Cardiac muscle cell (in vitro differentiated cells and primary cell): Measurements from ENCODE around the gene MAPKAPK2. TPM values are rescaled to one million over a fixed set of nuclear protein-coding genes. Genes with fewer than 3 reads are reported as not detected.

Source experiments
- DNase-seq, 2 donors: peaks; one replicate each; pipeline versions ENCODE4 v3.0.0 to v3.0.0-alpha.2; 2010 to 2017; ENCODE audit warnings: low read depth in 1 of 2, low spot score in 1 of 2
- H3K27ac ChIP-seq: fragments of 200-600 bp; sonication (generic); 2 replicates; pipeline ENCODE4 v1.5.1; 2016
- H3K27me3 ChIP-seq: fragments of 200-600 bp; sonication (generic); 2 replicates; pipeline ENCODE4 v1.6.0; 2016; ENCODE audit warnings: control low read depth
- H3K36me3 ChIP-seq: fragments of 200-600 bp; sonication (generic); 2 replicates; pipeline ENCODE4 v1.5.1; 2016; ENCODE audit warnings: control low read depth
- H3K4me1 ChIP-seq: fragments of 200-600 bp; sonication (generic); 2 replicates; pipeline ENCODE4 v1.8.1; 2017; ENCODE audit warnings: low read depth, mild to moderate bottlenecking, mixed run types
- H3K4me3 ChIP-seq: fragments of 200-600 bp; sonication (generic); 2 replicates; pipeline ENCODE4 v1.5.1; 2016; ENCODE audit warnings: mild to moderate bottlenecking
- H3K9me3 ChIP-seq: fragments of 200-600 bp; sonication (generic); 2 replicates; pipeline ENCODE4 v1.5.1; 2017; ENCODE audit warnings: low read depth, mild to moderate bottlenecking, control low read depth
- polyA plus RNA-seq: library from polyadenylated mRNA; unstranded; fragments of >200 nt; fragmentation: Nextera tagmentation; extraction: Ambion mirVana; gene quantifications from 2 replicates; pipeline ENCODE4 v1.2.1, GENCODE V29; 2016
- total RNA-seq: library from RNA; depleted of rRNA; stranded (reverse); fragments of >200 nt; gene quantifications from 2 replicates; pipeline ENCODE4 v1.2.3, GENCODE V29; 2016
- TF ChIP-seq, protein P1 (sequence below): IDR thresholded peaks from 2 replicates; pipeline ENCODE4 v1.5.1; 2012; ENCODE audit warnings: low read depth, mild to moderate bottlenecking, low read length

MAPKAPK2 gene
- total and polyA plus RNA-seq, 2 experiments from 2014 or later: 31.4 to 117 TPM

DNA sequence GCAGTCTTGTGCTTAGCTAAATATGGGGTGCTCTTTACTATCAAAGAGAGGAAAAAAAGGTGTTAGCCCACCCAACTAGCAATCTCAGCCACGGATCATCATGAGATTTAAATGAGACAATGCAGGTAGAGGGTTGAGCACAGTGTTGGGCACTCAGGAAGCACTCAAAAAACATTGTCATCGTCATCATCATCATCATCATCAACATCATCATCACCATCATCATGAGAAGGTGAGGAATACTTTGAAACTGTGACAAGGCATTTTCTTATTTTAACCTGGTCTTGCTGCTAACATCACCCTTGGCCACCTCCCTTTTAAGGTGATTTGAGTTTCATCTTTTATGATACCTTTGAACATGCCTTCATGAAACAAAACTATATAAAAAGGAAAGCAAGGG is 3.3 kb upstream of the MAPKAPK2 start:
- Histone ChIP-seq H3K27ac (no peak overlapping the region), H3K36me3 (no peaks in the 10 kb centered on the region), H3K9me3 (no peaks in the 10 kb centered on the region), H3K4me1 (no peaks in the 10 kb centered on the region), H3K4me3 (no peak overlapping the region), H3K27me3 (no peaks in the 10 kb centered on the region)
- TF ChIP-seq, protein P1, sequence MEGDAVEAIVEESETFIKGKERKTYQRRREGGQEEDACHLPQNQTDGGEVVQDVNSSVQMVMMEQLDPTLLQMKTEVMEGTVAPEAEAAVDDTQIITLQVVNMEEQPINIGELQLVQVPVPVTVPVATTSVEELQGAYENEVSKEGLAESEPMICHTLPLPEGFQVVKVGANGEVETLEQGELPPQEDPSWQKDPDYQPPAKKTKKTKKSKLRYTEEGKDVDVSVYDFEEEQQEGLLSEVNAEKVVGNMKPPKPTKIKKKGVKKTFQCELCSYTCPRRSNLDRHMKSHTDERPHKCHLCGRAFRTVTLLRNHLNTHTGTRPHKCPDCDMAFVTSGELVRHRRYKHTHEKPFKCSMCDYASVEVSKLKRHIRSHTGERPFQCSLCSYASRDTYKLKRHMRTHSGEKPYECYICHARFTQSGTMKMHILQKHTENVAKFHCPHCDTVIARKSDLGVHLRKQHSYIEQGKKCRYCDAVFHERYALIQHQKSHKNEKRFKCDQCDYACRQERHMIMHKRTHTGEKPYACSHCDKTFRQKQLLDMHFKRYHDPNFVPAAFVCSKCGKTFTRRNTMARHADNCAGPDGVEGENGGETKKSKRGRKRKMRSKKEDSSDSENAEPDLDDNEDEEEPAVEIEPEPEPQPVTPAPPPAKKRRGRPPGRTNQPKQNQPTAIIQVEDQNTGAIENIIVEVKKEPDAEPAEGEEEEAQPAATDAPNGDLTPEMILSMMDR: no peak
- no peak for DNase-seq

DNA sequence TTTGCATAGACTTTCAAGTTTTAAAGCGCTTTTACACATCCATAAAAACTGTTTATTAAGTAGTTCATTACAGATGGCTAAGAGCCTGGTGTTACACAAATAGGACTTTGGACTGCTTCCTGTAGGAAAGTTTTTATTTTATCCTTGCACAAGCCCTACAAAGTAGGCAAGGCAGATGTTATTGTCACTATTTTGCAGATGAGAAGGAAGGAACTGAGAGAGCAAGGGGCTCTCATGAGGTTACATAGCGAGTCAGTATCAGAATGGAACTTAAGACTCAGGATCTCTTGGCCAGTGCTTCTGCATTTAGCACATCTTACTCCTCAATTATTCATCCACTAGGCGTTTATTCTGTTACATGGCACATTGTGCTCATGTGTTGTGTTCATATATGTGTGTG is 2.6 kb upstream of the MAPKAPK2 start:
- Histone ChIP-seq H3K27ac (no peak overlapping the region), H3K9me3 (no peaks in the 10 kb centered on the region), H3K27me3 (no peaks in the 10 kb centered on the region), H3K4me3 (no peak overlapping the region), H3K36me3 (no peaks in the 10 kb centered on the region), H3K4me1 (peaks cover 5% of the 10 kb centered on the region)
- TF ChIP-seq, protein P1: no peak
- DNase-seq: no peak

- DNase-seq: no peak
- Histone ChIP-seq H3K27me3 (no peaks in the 10 kb centered on the region), H3K36me3 (no peaks in the 10 kb centered on the region)
Observed at GRCh38 chr1:206683313-206683712, 1.4 kb upstream of the MAPKAPK2 start.

GRCh38 chr1:206684003-206684402 is 702 bp upstream of the MAPKAPK2 start:
- Histone ChIP-seq H3K27me3 (no peaks in the 10 kb centered on the region), H3K36me3 (no peaks in the 10 kb centered on the region)

More at GRCh38 chr1:206683313-206683712, 1.4 kb upstream of the MAPKAPK2 start:
- Histone ChIP-seq H3K4me3 (no peak overlapping the region), H3K4me1 (peaks cover 17% of the 10 kb centered on the region), H3K27ac (no peak overlapping the region), H3K9me3 (no peaks in the 10 kb centered on the region)
- TF ChIP-seq, protein P1: no peak

GRCh38 chr1:206685334-206685768 is 646 bp downstream of the MAPKAPK2 start:
- TF ChIP-seq, protein P1: no peak
- Histone ChIP-seq H3K36me3 (no peaks in the 10 kb centered on the region), H3K27me3 (no peaks in the 10 kb centered on the region), H3K9me3 (no peaks in the 10 kb centered on the region), H3K4me1 (peaks cover 36% of the 10 kb centered on the region), H3K4me3 (peak overlapping the region; percentile 91), H3K27ac (peak overlapping the region; percentile 98)
- peak in 1 of 2 donors; percentile 58 for DNase-seq

More at GRCh38 chr1:206684003-206684402, 702 bp upstream of the MAPKAPK2 start:
- Histone ChIP-seq H3K4me1 (peaks cover 24% of the 10 kb centered on the region), H3K4me3 (peak overlapping the region; percentile 91), H3K9me3 (no peaks in the 10 kb centered on the region), H3K27ac (no peak overlapping the region)
- no peak for DNase-seq
- TF ChIP-seq, protein P1: no peak
